A549 (cell line): Measurements from ENCODE around the gene KRT23.

Source experiments
- HOXB5 ChIP-seq: fragments of 250-450 bp; sonication (Bioruptor Pico); IDR thresholded peaks from 2 replicates; pipeline ENCODE4 v1.5.0; 2020; ENCODE audit warnings: mild to moderate bottlenecking, moderate library complexity
- MAZ ChIP-seq: fragments of 150-350 bp; IDR thresholded peaks from 2 replicates; pipeline ENCODE4 v1.6.1; 2014; ENCODE audit warnings: antibody characterized with exemption, low read depth, low read length, borderline replicate concordance
- NFE2L2 ChIP-seq: fragments of 150-350 bp; conservative IDR thresholded peaks from 2 replicates; pipeline ENCODE4 v1.6.1; 2014; ENCODE audit warnings: low read length
- POLR2A ChIP-seq: IDR thresholded peaks from 2 replicates; pipeline ENCODE4 v1.6.1; 2012; ENCODE audit warnings: mild to moderate bottlenecking, low read length
- RAD21 ChIP-seq, 2 experiments: fragments of >200 bp in 1 of 2; sonication (Bioruptor Twin) in 1 of 2; formaldehyde crosslinking in 1 of 2; IDR thresholded peaks in 1 of 2; conservative IDR thresholded peaks in 1 of 2; 2 replicates in 1 of 2; 3 replicates in 1 of 2; pipeline ENCODE4 v1.6.1; 2012 to 2018; ENCODE audit warnings: inconsistent platforms in 1 of 2
- RNF2 ChIP-seq: fragments of 200-600 bp; sonication (generic); IDR thresholded peaks from 2 replicates; pipeline ENCODE4 v1.6.1; 2016; ENCODE audit warnings: low read depth, mild to moderate bottlenecking, antibody characterized with exemption, moderate library complexity, borderline replicate concordance
- SREBF2 ChIP-seq: fragments of 450-650 bp; IDR thresholded peaks from 2 replicates; pipeline ENCODE4 v1.6.1; 2014; ENCODE audit warnings: mild to moderate bottlenecking, moderate library complexity
- TF ChIP-seq, protein P1 (sequence below): fragments of >200 bp; sonication (Bioruptor Twin); formaldehyde crosslinking; IDR thresholded peaks from 3 replicates; pipeline ENCODE4 v1.5.1; 2016

GRCh38 chr17:40883626-40884334 lies 53.7 kb downstream of the KRT23 start:
- TF ChIP-seq POLR2A (no peak), NFE2L2 (no peak), RAD21 (conservative IDR thresholded peaks at IDR 0.05 in 1 of 2, IDR thresholded peaks at IDR 0.05 in 1 of 2) (no peak), RNF2 (no peak), SREBF2 (no peak), MAZ (no peak), HOXB5 (CRISPR knock-in tag) (no peak)
- TF ChIP-seq, protein P1, sequence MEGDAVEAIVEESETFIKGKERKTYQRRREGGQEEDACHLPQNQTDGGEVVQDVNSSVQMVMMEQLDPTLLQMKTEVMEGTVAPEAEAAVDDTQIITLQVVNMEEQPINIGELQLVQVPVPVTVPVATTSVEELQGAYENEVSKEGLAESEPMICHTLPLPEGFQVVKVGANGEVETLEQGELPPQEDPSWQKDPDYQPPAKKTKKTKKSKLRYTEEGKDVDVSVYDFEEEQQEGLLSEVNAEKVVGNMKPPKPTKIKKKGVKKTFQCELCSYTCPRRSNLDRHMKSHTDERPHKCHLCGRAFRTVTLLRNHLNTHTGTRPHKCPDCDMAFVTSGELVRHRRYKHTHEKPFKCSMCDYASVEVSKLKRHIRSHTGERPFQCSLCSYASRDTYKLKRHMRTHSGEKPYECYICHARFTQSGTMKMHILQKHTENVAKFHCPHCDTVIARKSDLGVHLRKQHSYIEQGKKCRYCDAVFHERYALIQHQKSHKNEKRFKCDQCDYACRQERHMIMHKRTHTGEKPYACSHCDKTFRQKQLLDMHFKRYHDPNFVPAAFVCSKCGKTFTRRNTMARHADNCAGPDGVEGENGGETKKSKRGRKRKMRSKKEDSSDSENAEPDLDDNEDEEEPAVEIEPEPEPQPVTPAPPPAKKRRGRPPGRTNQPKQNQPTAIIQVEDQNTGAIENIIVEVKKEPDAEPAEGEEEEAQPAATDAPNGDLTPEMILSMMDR: no peak
